Measurements from ENCODE around the gene CEP112.
A peak's percentile ranks its signal among the peaks of the same experiment; 100 is the strongest.

Gene CEP112

DNA sequence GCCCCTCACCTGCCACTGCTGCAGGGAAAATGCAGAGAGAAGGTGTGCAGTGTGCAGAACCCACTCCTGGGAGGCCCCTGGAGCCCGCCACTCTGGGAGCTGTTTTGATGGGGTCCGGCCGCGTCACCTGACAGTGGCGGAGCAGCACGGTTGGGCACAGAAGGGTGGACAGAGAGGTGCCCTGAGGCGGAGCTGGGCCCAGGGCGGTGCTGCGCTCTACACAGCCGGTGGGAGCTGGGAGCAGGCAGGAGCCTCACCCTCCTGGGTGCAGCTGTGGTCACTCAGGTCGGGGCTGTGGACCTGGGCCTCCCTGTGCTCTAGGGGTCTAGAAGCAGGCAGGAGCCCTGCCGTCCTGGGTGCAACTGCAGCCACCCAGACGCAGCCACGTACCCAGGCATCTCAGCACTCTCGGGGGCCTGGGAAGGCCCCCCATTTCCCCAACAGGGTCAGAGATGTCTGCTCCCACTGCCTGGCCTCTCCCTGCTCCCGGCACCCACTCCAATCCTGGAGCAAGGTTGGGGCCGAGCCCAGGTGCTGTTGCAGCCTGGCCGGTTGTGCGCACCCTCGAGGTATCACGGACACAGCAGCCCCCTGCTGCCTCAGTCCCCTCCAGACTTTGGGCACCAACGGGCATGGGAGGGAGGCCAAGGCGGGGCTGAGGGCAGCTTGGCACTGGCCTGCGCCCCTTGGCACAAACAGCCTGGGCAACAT, 326.1 kb downstream of the CEP112 start:
- no peak for ATAC-seq
- TF ChIP-seq ZNF565 (CRISPR knock-in tag; conservative IDR thresholded peaks at IDR 0.05; ENCODE audit: low read depth) (no peak), ZNF8 (CRISPR knock-in tag; IDR thresholded peaks at IDR 0.05) (no peak), ZFP30 (CRISPR knock-in tag; IDR thresholded peaks at IDR 0.05) (no peak), SNAI2 (CRISPR knock-in tag; IDR thresholded peaks at IDR 0.05) (no peak)
- TF ChIP-seq, protein P1, sequence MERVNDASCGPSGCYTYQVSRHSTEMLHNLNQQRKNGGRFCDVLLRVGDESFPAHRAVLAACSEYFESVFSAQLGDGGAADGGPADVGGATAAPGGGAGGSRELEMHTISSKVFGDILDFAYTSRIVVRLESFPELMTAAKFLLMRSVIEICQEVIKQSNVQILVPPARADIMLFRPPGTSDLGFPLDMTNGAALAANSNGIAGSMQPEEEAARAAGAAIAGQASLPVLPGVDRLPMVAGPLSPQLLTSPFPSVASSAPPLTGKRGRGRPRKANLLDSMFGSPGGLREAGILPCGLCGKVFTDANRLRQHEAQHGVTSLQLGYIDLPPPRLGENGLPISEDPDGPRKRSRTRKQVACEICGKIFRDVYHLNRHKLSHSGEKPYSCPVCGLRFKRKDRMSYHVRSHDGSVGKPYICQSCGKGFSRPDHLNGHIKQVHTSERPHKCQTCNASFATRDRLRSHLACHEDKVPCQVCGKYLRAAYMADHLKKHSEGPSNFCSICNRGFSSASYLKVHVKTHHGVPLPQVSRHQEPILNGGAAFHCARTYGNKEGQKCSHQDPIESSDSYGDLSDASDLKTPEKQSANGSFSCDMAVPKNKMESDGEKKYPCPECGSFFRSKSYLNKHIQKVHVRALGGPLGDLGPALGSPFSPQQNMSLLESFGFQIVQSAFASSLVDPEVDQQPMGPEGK (CRISPR knock-in tag; IDR thresholded peaks at IDR 0.05; ENCODE audit: borderline replicate concordance), result no peak

DNA sequence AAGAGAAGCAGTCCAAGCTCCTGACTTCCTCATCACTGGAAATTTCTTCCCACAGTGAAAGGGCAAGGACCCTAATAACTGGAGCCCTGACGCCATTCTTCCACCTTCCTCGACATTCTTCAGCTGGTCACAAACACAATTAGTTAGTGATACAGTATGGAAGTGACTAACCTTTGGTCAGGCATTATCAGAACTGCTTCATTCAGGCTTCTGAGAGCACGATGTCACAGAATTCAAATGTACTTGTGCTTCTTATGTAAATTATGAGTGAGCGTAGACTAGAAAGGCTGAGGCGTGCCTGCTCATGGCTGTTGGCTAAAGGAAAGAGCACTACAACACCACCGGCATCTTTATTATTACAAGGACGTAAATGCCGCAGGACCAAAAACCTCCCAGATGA, 327.5 kb downstream of the CEP112 start:
- TF ChIP-seq ESRRG (CRISPR knock-in tag; IDR thresholded peaks at IDR 0.05) (no peak), ISL1 (CRISPR knock-in tag; IDR thresholded peaks at IDR 0.05) (no peak), GLIS3 (CRISPR knock-in tag; IDR thresholded peaks at IDR 0.05) (no peak), TOX (CRISPR knock-in tag; IDR thresholded peaks at IDR 0.05; ENCODE audit: borderline replicate concordance) (no peak), ZNF70 (CRISPR knock-in tag; IDR thresholded peaks at IDR 0.05) (no peak), ZFP30 (CRISPR knock-in tag; IDR thresholded peaks at IDR 0.05) (no peak), ARNTL (CRISPR knock-in tag; IDR thresholded peaks at IDR 0.05; ENCODE audit: borderline replicate concordance, low read depth) (no peak)
- TF ChIP-seq, protein P2, sequence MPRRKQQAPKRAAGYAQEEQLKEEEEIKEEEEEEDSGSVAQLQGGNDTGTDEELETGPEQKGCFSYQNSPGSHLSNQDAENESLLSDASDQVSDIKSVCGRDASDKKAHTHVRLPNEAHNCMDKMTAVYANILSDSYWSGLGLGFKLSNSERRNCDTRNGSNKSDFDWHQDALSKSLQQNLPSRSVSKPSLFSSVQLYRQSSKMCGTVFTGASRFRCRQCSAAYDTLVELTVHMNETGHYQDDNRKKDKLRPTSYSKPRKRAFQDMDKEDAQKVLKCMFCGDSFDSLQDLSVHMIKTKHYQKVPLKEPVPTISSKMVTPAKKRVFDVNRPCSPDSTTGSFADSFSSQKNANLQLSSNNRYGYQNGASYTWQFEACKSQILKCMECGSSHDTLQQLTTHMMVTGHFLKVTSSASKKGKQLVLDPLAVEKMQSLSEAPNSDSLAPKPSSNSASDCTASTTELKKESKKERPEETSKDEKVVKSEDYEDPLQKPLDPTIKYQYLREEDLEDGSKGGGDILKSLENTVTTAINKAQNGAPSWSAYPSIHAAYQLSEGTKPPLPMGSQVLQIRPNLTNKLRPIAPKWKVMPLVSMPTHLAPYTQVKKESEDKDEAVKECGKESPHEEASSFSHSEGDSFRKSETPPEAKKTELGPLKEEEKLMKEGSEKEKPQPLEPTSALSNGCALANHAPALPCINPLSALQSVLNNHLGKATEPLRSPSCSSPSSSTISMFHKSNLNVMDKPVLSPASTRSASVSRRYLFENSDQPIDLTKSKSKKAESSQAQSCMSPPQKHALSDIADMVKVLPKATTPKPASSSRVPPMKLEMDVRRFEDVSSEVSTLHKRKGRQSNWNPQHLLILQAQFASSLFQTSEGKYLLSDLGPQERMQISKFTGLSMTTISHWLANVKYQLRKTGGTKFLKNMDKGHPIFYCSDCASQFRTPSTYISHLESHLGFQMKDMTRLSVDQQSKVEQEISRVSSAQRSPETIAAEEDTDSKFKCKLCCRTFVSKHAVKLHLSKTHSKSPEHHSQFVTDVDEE (CRISPR knock-in tag; IDR thresholded peaks at IDR 0.05), result no peak
- ATAC-seq, result no peak

DNA sequence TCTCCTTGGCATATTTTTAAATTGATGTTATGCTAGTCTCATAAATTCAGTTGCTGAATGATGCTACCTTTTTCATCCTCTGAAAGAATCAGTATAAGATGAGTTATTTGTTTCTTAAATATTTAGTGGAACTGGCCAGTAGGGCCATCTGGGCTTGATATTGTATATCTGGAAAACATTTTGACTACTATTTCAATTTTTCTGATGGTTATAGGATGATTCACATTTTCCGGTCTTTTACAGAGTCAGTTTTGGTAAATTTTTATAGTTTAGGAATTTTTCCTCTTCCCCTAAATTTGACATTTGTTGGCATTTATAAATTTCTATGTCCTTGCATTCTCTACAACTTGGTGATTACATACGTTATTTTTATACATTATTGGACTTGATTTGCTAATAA, 334.2 kb downstream of the CEP112 start:
- ATAC-seq, result peak; percentile 90
- TF ChIP-seq ZNF565 (CRISPR knock-in tag; conservative IDR thresholded peaks at IDR 0.05; ENCODE audit: low read depth) (no peak), TOX (CRISPR knock-in tag; IDR thresholded peaks at IDR 0.05; ENCODE audit: borderline replicate concordance) (peak; percentile 91), ZNF70 (CRISPR knock-in tag; IDR thresholded peaks at IDR 0.05) (no peak), ISL1 (CRISPR knock-in tag; IDR thresholded peaks at IDR 0.05) (no peak), BACH2 (CRISPR knock-in tag; IDR thresholded peaks at IDR 0.05; ENCODE audit: borderline replicate concordance) (no peak), ZC3H10 (CRISPR knock-in tag; IDR thresholded peaks at IDR 0.05) (0 out of 2 replicates have a peak, but pooled peaks have one; percentile 8), GLIS3 (CRISPR knock-in tag; IDR thresholded peaks at IDR 0.05) (no peak), RARB (CRISPR knock-in tag; IDR thresholded peaks at IDR 0.05) (no peak), ZFP30 (CRISPR knock-in tag; IDR thresholded peaks at IDR 0.05) (no peak), TCF4 (CRISPR knock-in tag; IDR thresholded peaks at IDR 0.05; ENCODE audit: borderline replicate concordance) (no peak)
- TF ChIP-seq, protein P2 (CRISPR knock-in tag; IDR thresholded peaks at IDR 0.05), result no peak
- TF ChIP-seq, protein P1 (CRISPR knock-in tag; IDR thresholded peaks at IDR 0.05; ENCODE audit: borderline replicate concordance), result no peak

DNA sequence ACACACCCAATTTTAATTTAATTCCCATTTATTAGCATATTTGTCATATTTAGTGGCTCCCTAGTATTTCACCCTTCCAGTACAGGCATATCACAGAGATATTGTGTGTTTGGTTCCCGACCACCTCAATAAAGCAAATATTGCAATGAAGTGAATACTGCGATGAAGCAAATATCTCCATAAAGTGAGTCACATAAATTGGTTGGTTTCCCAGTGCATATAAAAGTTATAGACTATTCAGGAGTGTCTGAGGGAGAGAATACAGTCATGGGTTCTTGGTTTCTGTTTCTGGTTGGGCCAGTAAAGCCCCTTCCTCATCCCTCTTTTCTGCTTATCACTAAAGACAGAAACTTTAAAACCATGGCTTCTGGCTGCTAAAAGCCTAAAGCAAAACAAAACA, 335.1 kb downstream of the CEP112 start:
- ATAC-seq, result peak; percentile 69
- TF ChIP-seq, protein P1 (CRISPR knock-in tag; IDR thresholded peaks at IDR 0.05; ENCODE audit: borderline replicate concordance), result no peak
- no peak for TF ChIP-seq SNAI2 (CRISPR knock-in tag; IDR thresholded peaks at IDR 0.05)
- TF ChIP-seq BACH2 (CRISPR knock-in tag; IDR thresholded peaks at IDR 0.05; ENCODE audit: borderline replicate concordance), result no peak
- no peak for TF ChIP-seq ISL1 (CRISPR knock-in tag; IDR thresholded peaks at IDR 0.05)
- TF ChIP-seq ZNF70 (CRISPR knock-in tag; IDR thresholded peaks at IDR 0.05), result no peak
- no peak for TF ChIP-seq RARB (CRISPR knock-in tag; IDR thresholded peaks at IDR 0.05)
- TF ChIP-seq, protein P3, sequence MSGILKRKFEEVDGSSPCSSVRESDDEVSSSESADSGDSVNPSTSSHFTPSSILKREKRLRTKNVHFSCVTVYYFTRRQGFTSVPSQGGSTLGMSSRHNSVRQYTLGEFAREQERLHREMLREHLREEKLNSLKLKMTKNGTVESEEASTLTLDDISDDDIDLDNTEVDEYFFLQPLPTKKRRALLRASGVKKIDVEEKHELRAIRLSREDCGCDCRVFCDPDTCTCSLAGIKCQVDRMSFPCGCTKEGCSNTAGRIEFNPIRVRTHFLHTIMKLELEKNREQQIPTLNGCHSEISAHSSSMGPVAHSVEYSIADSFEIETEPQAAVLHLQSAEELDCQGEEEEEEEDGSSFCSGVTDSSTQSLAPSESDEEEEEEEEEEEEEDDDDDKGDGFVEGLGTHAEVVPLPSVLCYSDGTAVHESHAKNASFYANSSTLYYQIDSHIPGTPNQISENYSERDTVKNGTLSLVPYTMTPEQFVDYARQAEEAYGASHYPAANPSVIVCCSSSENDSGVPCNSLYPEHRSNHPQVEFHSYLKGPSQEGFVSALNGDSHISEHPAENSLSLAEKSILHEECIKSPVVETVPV (CRISPR knock-in tag; IDR thresholded peaks at IDR 0.05), result no peak
- TF ChIP-seq, protein P2 (CRISPR knock-in tag; IDR thresholded peaks at IDR 0.05), result no peak
